Neural crest cell (in vitro differentiated cells): ENCODE results near the gene ITPR1. TPM values are rescaled to one million over a fixed set of nuclear protein-coding genes. Genes with fewer than 3 reads are reported as not detected.
A peak's percentile ranks its signal among the peaks of the same experiment; 100 is the strongest.

Source experiments
- DNase-seq: peaks from one replicate; pipeline ENCODE4 v3.0.0; 2021; ENCODE audit warnings: low read depth, mixed read lengths, low spot score
- H3K27ac Mint-ChIP-seq: one replicate; pipeline ENCODE4 v1.8.0; 2021; ENCODE audit warnings: mild to moderate bottlenecking, mixed read lengths; ENCODE audit not compliant: unreplicated experiment
- H3K27me3 Mint-ChIP-seq: 2 replicates; pipeline ENCODE4 v1.8.0; 2021; ENCODE audit warnings: low read depth, mild to moderate bottlenecking, mixed read lengths
- H3K36me3 Mint-ChIP-seq: 2 replicates; pipeline ENCODE4 v1.8.0; 2021; ENCODE audit warnings: low read depth, mild to moderate bottlenecking, mixed read lengths
- H3K4me1 Mint-ChIP-seq: 2 replicates; pipeline ENCODE4 v1.8.0; 2021; ENCODE audit warnings: mixed read lengths
- H3K4me3 Mint-ChIP-seq: one replicate; pipeline ENCODE4 v1.8.0; 2021; ENCODE audit warnings: mild to moderate bottlenecking, mixed read lengths
- H3K9me3 Mint-ChIP-seq: 2 replicates; pipeline ENCODE4 v1.8.0; 2021; ENCODE audit warnings: mixed read lengths
- CTCF ChIP-seq: fragments of 200-600 bp; sonication (generic); conservative IDR thresholded peaks from 2 replicates; pipeline ENCODE4 v1.5.0; 2021; ENCODE audit warnings: antibody characterized with exemption, mild to moderate bottlenecking
- total RNA-seq: library from RNA; stranded (reverse); gene quantifications from 2 replicates; pipeline ENCODE4 v1.2.1, GENCODE V29; 2021

The ITPR1 gene
- total RNA-seq, 1 donor from 2014 or later: 4.8 TPM

- Mint-ChIP-seq H3K27me3 (no peaks in the 10 kb centered on the region), H3K4me3 (no peak overlapping the region), H3K36me3 (no peaks in the 10 kb centered on the region), H3K27ac (no peak overlapping the region), H3K9me3 (no peaks in the 10 kb centered on the region), H3K4me1 (no peaks in the 10 kb centered on the region)
- TF ChIP-seq CTCF: no peak
- no peak for DNase-seq
Measured at GRCh38 chr3:4645468-4645867, 152.3 kb downstream of the ITPR1 start.

GRCh38 chr3:4647411-4647810 is 154.3 kb downstream of the ITPR1 start:
- no peaks in the 10 kb centered on the region for H3K27me3 Mint-ChIP-seq

GRCh38 chr3:4655145-4656045 is 162.2 kb downstream of the ITPR1 start:
- Mint-ChIP-seq H3K27me3 (peaks cover 3% of the 10 kb centered on the region), H3K27ac (no peak overlapping the region), H3K36me3 (no peaks in the 10 kb centered on the region), H3K9me3 (no peaks in the 10 kb centered on the region), H3K4me1 (peaks cover 10% of the 10 kb centered on the region), H3K4me3 (no peak overlapping the region)
- TF ChIP-seq CTCF: no peak
- no peak for DNase-seq

More at GRCh38 chr3:4647411-4647810, 154.3 kb downstream of the ITPR1 start:
- TF ChIP-seq CTCF: no peak
- no peak overlapping the region for H3K27ac Mint-ChIP-seq
- H3K36me3 Mint-ChIP-seq: no peaks in the 10 kb centered on the region
- H3K9me3 Mint-ChIP-seq: no peaks in the 10 kb centered on the region
- H3K4me1 Mint-ChIP-seq: no peaks in the 10 kb centered on the region
- no peak for DNase-seq
- no peak overlapping the region for H3K4me3 Mint-ChIP-seq

- no peak overlapping the region for H3K27ac Mint-ChIP-seq
- no peaks in the 10 kb centered on the region for H3K9me3 Mint-ChIP-seq
- no peaks in the 10 kb centered on the region for H3K36me3 Mint-ChIP-seq
- TF ChIP-seq CTCF: peak; percentile 90
- H3K4me1 Mint-ChIP-seq: peaks cover 10% of the 10 kb centered on the region
- no peak overlapping the region for H3K4me3 Mint-ChIP-seq
- DNase-seq: peak; percentile 67
- peaks cover 3% of the 10 kb centered on the region for H3K27me3 Mint-ChIP-seq
Measured at GRCh38 chr3:4656059-4656458, 162.9 kb downstream of the ITPR1 start.

GRCh38 chr3:4656626-4657328 is 163.6 kb downstream of the ITPR1 start:
- Mint-ChIP-seq H3K27me3 (peaks cover 3% of the 10 kb centered on the region), H3K27ac (no peak overlapping the region), H3K9me3 (no peaks in the 10 kb centered on the region), H3K4me3 (no peak overlapping the region), H3K4me1 (peaks cover 10% of the 10 kb centered on the region), H3K36me3 (no peaks in the 10 kb centered on the region)
- no peak for TF ChIP-seq CTCF
- no peak for DNase-seq
